H1 (cell line): ENCODE data around the gene FLT4. TPM values are rescaled to one million over a fixed set of nuclear protein-coding genes. Genes with fewer than 3 reads are reported as not detected.

Experiments used
- CTCF ChIP-seq, 3 experiments: IDR thresholded peaks; 1 replicate in 2 of 3; 2 replicates in 1 of 3; pipeline versions ENCODE4 v1.5.1 to v1.6.1; 2011; ENCODE audit warnings: low read length in 3 of 3, mild to moderate bottlenecking in 3 of 3, inconsistent platforms in 2 of 3, low read depth in 1 of 3, moderate library complexity in 1 of 3; ENCODE audit not compliant: insufficient read depth in 1 of 3; ENCODE audit errors: control extremely low read depth in 1 of 3
- EGR1 ChIP-seq: IDR thresholded peaks from 2 replicates; pipeline ENCODE4 v1.6.1; 2011; ENCODE audit warnings: low read depth, low read length, borderline replicate concordance
- GABPA ChIP-seq: IDR thresholded peaks from 2 replicates; pipeline ENCODE4 v1.6.1; 2011; ENCODE audit warnings: mild to moderate bottlenecking, low read length, moderate library complexity, borderline replicate concordance; ENCODE audit not compliant: insufficient read depth
- JUN ChIP-seq: IDR thresholded peaks from 2 replicates; pipeline ENCODE4 v1.6.1; 2011; ENCODE audit warnings: low read depth, mild to moderate bottlenecking, improper control_type of control experiment, low read length
- SIN3A ChIP-seq, 2 experiments: IDR thresholded peaks in 1 of 2; conservative IDR thresholded peaks in 1 of 2; 2 replicates each; pipeline ENCODE4 v1.6.1; 2011 to 2012; ENCODE audit warnings: low read length in 2 of 2, improper control_type of control experiment in 1 of 2, low read depth in 1 of 2, mild to moderate bottlenecking in 1 of 2
- TBP ChIP-seq: IDR thresholded peaks from 2 replicates; pipeline ENCODE4 v1.6.1; 2011; ENCODE audit warnings: low read depth, low read length, improper control_type of control experiment
- ZNF274 ChIP-seq: IDR thresholded peaks from 2 replicates; pipeline ENCODE4 v1.7.0; 2012; ENCODE audit warnings: low read length, borderline replicate concordance; ENCODE audit errors: extremely low read depth
- polyA plus RNA-seq, 7 experiments: library from polyadenylated mRNA; depleted of rRNA in 3 of 7; stranded (reverse) in 5 of 7; unstranded in 2 of 7; fragments of >200 nt in 5 of 7; fragments of 200-250 nt in 2 of 7; gene quantifications; 1 replicate in 5 of 7; 2 replicates in 1 of 7; 4 replicates in 1 of 7; pipeline versions ENCODE4 v1.2.1 to v1.2.3, GENCODE V29; 2011 to 2013; ENCODE audit warnings: missing spikeins in 2 of 7, mixed read lengths in 2 of 7
- total RNA-seq: library from RNA; stranded (reverse); fragmentation: NEBNext Ultra II Directional; extraction: Animal tissue kit (Norgen Biotek cat#: 25700); gene quantifications from 2 replicates; pipeline ENCODE4 v1.2.1, GENCODE V29; 2021

FLT4 gene
- total and polyA plus RNA-seq, 2 of the 8 experiments (the other 6 are each of a cell fraction or from before 2014, with no cell fraction given), result 6.5 to 7.7 TPM

GRCh38 chr5:180628827-180629750 is 20.3 kb downstream of the FLT4 start (continued):
- no peak for TF ChIP-seq CTCF (IDR thresholded peaks at IDR 0.05; ENCODE audit: control extremely low read depth in 1 of 3, insufficient read depth in 1 of 3, low read depth in 1 of 3, low read length in 3 of 3)
- TF ChIP-seq ZNF274, result no peak
- no peak for TF ChIP-seq TBP
- no peak for TF ChIP-seq JUN
- TF ChIP-seq SIN3A (conservative IDR thresholded peaks at IDR 0.05 in 1 of 2, IDR thresholded peaks at IDR 0.05 in 1 of 2; ENCODE audit: low read depth in 1 of 2, low read length in 2 of 2), result no peak
- no peak for TF ChIP-seq GABPA
- no peak for TF ChIP-seq EGR1
- TF ChIP-seq, all 59 proteins: peak for 0
